Smooth muscle cell (in vitro differentiated cells): Measurements from ENCODE around the gene CIPC. TPM values are rescaled to one million over a fixed set of nuclear protein-coding genes. Genes with fewer than 3 reads are reported as not detected.

ENCODE experiments used
- DNase-seq: peaks from one replicate; lab custom pipeline; 2025; ENCODE audit not compliant: unreplicated experiment; lab: John Stamatoyannopoulos, UW
- H2AFZ ChIP-seq: fragments of 200-600 bp; sonication (generic); 2 replicates; pipeline ENCODE4 v1.6.0; 2016; ENCODE audit warnings: antibody characterized with exemption, low read depth, mild to moderate bottlenecking
- H3F3A ChIP-seq: fragments of 200-600 bp; sonication (generic); 2 replicates; pipeline ENCODE4 v1.6.0; 2017; ENCODE audit warnings: antibody characterized with exemption, low read depth
- H3K27ac ChIP-seq: fragments of 200-600 bp; sonication (generic); 2 replicates; pipeline ENCODE4 v1.5.1; 2016; ENCODE audit warnings: low read depth, mild to moderate bottlenecking
- H3K27me3 ChIP-seq: fragments of 200-600 bp; sonication (generic); 2 replicates; pipeline ENCODE4 v1.6.1; 2016; ENCODE audit warnings: low read depth, mild to moderate bottlenecking
- H3K36me3 ChIP-seq: fragments of 200-600 bp; sonication (generic); 2 replicates; pipeline ENCODE4 v1.5.1; 2016; ENCODE audit warnings: low read depth
- H3K4me1 ChIP-seq: fragments of 200-600 bp; sonication (generic); 2 replicates; pipeline ENCODE4 v1.5.1; 2016; ENCODE audit warnings: low read depth
- H3K4me2 ChIP-seq: fragments of 200-600 bp; sonication (generic); 2 replicates; pipeline ENCODE4 v1.6.0; 2016; ENCODE audit warnings: mild to moderate bottlenecking
- H3K4me3 ChIP-seq: fragments of 200-600 bp; sonication (generic); 2 replicates; pipeline ENCODE4 v1.5.1; 2016; ENCODE audit warnings: mild to moderate bottlenecking
- H3K79me2 ChIP-seq: fragments of 200-600 bp; sonication (generic); 2 replicates; pipeline ENCODE4 v1.6.0; 2016; ENCODE audit warnings: low read depth, mild to moderate bottlenecking
- H3K9ac ChIP-seq: fragments of 200-600 bp; sonication (generic); 2 replicates; pipeline ENCODE4 v1.6.0; 2016; ENCODE audit warnings: low read depth
- H3K9me3 ChIP-seq: fragments of 200-600 bp; sonication (generic); replicated peaks from 2 replicates; pipeline ENCODE4 v1.5.1; 2016; ENCODE audit warnings: low read depth
- H4K20me1 ChIP-seq: fragments of 200-600 bp; sonication (generic); 2 replicates; pipeline ENCODE4 v1.6.0; 2016; ENCODE audit warnings: low read depth
- WGBS: methylation state at CpG from one replicate; pipeline ENCODE4 v1.1.7; 2016; ENCODE audit warnings: low lambda C conversion rate; 5-methylcytosine and 5-hydroxymethylcytosine counted together
- polyA plus RNA-seq: library from polyadenylated mRNA; unstranded; fragments of >200 nt; fragmentation: Nextera tagmentation; extraction: Ambion mirVana; gene quantifications from 2 replicates; pipeline ENCODE4 v1.2.1, GENCODE V29; 2016
- total RNA-seq: library from RNA; depleted of rRNA; stranded (reverse); fragments of >200 nt; gene quantifications from 2 replicates; pipeline ENCODE4 v1.2.3, GENCODE V29; 2014
- TF ChIP-seq, protein P1 (sequence below): fragments of 200-600 bp; sonication (generic); IDR thresholded peaks from 2 replicates; pipeline ENCODE4 v1.5.1; 2017; ENCODE audit warnings: borderline replicate concordance, mild to moderate bottlenecking, antibody characterized with exemption; ENCODE audit not compliant: insufficient read depth, poor library complexity, severe bottlenecking

CIPC gene
- total and polyA plus RNA-seq, 2 experiments from 2014 or later = 3.6 to 15.1 TPM

DNA sequence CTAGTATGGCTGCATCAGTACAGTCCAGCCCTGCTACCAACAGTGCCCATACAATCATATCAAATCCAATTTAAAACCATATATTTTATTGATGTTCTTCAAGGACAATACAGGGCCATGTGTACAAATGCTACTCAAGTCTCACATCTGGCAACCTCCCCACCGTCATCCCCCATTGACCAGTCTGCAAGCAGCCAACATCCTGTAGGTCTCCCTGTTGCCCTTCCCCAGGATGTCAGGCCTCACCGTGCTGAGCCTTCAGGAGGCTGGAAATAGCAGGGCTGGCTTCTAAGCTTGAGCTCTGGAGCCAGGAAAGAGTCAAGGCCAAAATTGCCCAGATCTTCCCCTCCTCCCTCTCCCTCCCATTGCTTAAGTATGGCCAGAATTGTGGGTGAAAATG is 33.1 kb downstream of the CIPC start:
- Histone ChIP-seq H4K20me1 (no peaks in the 10 kb centered on the region), H3F3A (no peaks in the 10 kb centered on the region), H3K27ac (no peak overlapping the region), H2AFZ (no peak overlapping the region), H3K9ac (no peak overlapping the region), H3K4me2 (no peak overlapping the region), H3K36me3 (no peaks in the 10 kb centered on the region), H3K9me3 (no peaks in the 10 kb centered on the region), H3K4me3 (no peak overlapping the region), H3K79me2 (no peaks in the 10 kb centered on the region), H3K4me1 (no peaks in the 10 kb centered on the region), H3K27me3 (peaks cover 40% of the 10 kb centered on the region)
- WGBS = 86% methylated on average over 2 of the region's 2 CpGs
- DNase-seq = no peak
- TF ChIP-seq, protein P1, sequence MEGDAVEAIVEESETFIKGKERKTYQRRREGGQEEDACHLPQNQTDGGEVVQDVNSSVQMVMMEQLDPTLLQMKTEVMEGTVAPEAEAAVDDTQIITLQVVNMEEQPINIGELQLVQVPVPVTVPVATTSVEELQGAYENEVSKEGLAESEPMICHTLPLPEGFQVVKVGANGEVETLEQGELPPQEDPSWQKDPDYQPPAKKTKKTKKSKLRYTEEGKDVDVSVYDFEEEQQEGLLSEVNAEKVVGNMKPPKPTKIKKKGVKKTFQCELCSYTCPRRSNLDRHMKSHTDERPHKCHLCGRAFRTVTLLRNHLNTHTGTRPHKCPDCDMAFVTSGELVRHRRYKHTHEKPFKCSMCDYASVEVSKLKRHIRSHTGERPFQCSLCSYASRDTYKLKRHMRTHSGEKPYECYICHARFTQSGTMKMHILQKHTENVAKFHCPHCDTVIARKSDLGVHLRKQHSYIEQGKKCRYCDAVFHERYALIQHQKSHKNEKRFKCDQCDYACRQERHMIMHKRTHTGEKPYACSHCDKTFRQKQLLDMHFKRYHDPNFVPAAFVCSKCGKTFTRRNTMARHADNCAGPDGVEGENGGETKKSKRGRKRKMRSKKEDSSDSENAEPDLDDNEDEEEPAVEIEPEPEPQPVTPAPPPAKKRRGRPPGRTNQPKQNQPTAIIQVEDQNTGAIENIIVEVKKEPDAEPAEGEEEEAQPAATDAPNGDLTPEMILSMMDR = no peak

DNA sequence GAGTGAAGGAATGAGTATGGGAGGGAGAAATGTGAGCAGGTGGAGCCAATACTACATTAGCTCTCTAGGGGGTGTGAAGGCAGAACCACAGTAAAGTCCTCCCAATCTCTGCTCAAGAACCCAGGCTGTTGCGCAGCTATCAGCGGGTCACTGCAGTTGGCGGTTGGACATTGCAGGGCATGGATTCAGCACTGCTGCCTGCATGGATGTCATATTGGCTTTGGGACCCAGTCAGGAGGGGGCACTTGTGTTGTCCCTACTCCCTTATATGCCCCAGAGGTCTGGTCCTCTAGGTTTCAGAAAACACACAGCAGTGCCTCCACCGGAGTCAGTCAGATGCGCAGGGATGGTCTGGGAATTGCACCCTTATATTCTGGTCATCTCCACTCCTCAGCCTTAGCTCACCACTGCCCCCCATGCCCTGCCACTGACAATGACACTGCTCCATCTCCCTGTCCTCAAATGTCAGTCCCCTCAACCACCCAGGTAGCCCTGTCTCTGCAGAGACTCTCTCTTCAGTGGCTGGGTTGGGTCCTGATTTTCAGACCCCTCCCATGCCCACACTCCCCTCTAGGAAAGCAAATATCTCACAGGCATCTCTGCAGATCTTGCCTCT is 33.9 kb downstream of the CIPC start:
- no peaks in the 10 kb centered on the region for H4K20me1 ChIP-seq
- no peak overlapping the region for H3K4me3 ChIP-seq
- no peaks in the 10 kb centered on the region for H3K4me1 ChIP-seq
- H3K27ac ChIP-seq = no peak overlapping the region
- no peaks in the 10 kb centered on the region for H3K9me3 ChIP-seq
- 95% methylated on average over 5 of the region's 5 CpGs for WGBS
- H3K4me2 ChIP-seq = no peak overlapping the region
- TF ChIP-seq, protein P1 = no peak
- H3K36me3 ChIP-seq = no peaks in the 10 kb centered on the region
- H3K79me2 ChIP-seq = no peaks in the 10 kb centered on the region
- DNase-seq = no peak
- H3K27me3 ChIP-seq = peaks cover 32% of the 10 kb centered on the region
- no peak overlapping the region for H3K9ac ChIP-seq
- no peak overlapping the region for H2AFZ ChIP-seq
- no peaks in the 10 kb centered on the region for H3F3A ChIP-seq

DNA sequence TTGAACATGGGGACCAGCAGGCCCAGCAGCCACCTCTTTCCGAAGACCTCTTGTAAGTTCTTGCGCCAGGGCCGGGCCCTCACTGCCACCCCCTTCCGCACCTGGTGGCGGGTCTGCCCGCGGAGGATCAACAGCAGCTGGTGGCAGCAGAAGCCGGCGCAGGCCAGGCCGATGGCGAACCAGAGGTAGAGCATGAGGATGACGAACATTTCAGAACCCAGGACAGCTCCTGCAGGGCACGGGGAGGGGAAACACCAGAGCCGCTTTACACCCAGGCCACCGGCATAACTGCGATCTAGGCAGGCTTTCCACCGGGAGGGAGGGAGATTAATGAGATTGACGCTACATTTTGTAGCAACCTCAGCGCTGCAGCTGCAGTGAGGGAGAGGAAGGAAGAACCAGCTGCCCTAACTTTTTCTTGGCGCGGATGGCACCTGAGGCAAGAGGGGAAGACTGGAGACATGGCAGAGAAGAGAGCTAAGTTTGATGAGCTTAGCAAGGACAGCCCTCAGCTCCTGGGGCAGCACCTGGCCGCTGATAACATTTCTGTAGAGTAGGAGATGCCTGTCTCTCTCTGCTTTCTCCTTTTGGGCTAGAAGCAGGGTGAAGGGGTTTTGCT is 35.8 kb downstream of the CIPC start:
- no peaks in the 10 kb centered on the region for H3F3A ChIP-seq
- no peaks in the 10 kb centered on the region for H3K4me1 ChIP-seq
- no peak overlapping the region for H3K4me2 ChIP-seq
- no peaks in the 10 kb centered on the region for H3K9me3 ChIP-seq
- peak; percentile 36 for DNase-seq
- 34% methylated on average over 22 of the region's 22 CpGs for WGBS
- no peak overlapping the region for H3K4me3 ChIP-seq
- H3K36me3 ChIP-seq = no peaks in the 10 kb centered on the region
- no peak overlapping the region for H2AFZ ChIP-seq
- no peaks in the 10 kb centered on the region for H3K79me2 ChIP-seq
- no peak overlapping the region for H3K9ac ChIP-seq
- peaks cover 23% of the 10 kb centered on the region for H3K27me3 ChIP-seq
- TF ChIP-seq, protein P1 = no peak
- no peaks in the 10 kb centered on the region for H4K20me1 ChIP-seq
- H3K27ac ChIP-seq = no peak overlapping the region

DNA sequence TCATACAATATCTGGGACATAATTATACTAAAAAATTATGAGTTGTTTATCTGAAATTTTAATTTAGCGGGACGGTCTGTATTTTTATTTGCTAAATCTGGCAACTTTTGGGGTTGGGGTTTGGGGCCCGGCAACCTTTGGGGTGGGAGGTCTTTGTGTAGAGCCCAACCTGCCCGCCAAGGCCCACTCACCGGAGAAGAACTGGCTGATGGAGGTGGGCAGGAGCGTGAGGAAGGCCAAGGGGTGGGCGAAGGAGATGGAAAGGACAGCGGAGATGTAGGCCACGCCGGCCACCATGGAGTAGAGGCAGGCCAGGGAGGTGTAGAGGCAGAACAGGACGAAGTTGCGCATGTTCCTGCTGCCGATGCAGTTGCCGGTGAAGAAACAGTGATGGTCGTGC is 41.0 kb downstream of the CIPC start:
- Histone ChIP-seq H3K4me1 (peaks cover 22% of the 10 kb centered on the region), H2AFZ (no peak overlapping the region), H3K27ac (no peak overlapping the region), H3K79me2 (no peaks in the 10 kb centered on the region), H3K9ac (no peak overlapping the region), H3F3A (no peaks in the 10 kb centered on the region), H4K20me1 (peaks cover 3% of the 10 kb centered on the region), H3K27me3 (peaks cover 69% of the 10 kb centered on the region), H3K4me3 (no peak overlapping the region), H3K4me2 (no peak overlapping the region), H3K36me3 (no peaks in the 10 kb centered on the region), H3K9me3 (no peaks in the 10 kb centered on the region)
- 92% methylated on average over 15 of the region's 15 CpGs for WGBS
- DNase-seq = no peak
- TF ChIP-seq, protein P1 = no peak
